HEK293 (cell line): ENCODE results near the gene TMEM174.

Experiments used
- CTCF ChIA-PET: fragments of 350-600 bp; formaldehyde crosslinking; extraction: SDS; loops from one replicate; lab custom pipeline; 2021; ENCODE audit warnings: antibody characterized with exemption; lab: Yijun Ruan, JAX
- POLR2A ChIA-PET: fragments of 300-600 bp; formaldehyde crosslinking; extraction: SDS; loops from one replicate; lab custom pipeline; 2020; ENCODE audit warnings: antibody characterized with exemption, inconsistent platforms; lab: Yijun Ruan, JAX
- H3K27ac ChIP-seq: fragments of 200-500 bp; sonication (Bioruptor generic); 2 replicates; pipeline ENCODE4 v1.5.1; 2014; ENCODE audit warnings: low read depth, low read length, control low read depth, inconsistent platforms; ENCODE audit errors: extremely low read depth
- H3K36me3 ChIP-seq, 2 experiments: fragments of 200-500 bp in 1 of 2; sonication (Bioruptor generic) in 1 of 2; 1 replicate in 1 of 2; 2 replicates in 1 of 2; pipeline ENCODE4 v1.5.1; 2014 to 2017; ENCODE audit warnings: inconsistent platforms in 2 of 2, low read length in 2 of 2; ENCODE audit not compliant: control insufficient read depth in 2 of 2, insufficient read depth in 1 of 2
- H3K4me1 ChIP-seq: fragments of 200-500 bp; sonication (Bioruptor generic); 2 replicates; pipeline ENCODE4 v1.5.1; 2014; ENCODE audit warnings: mild to moderate bottlenecking, low read length, inconsistent platforms; ENCODE audit not compliant: control insufficient read depth, insufficient read depth
- H3K4me3 ChIP-seq: 2 replicates; pipeline ENCODE4 v1.5.1; 2011; ENCODE audit warnings: low read depth, mild to moderate bottlenecking, control low read depth, low read length, moderate library complexity
- H3K9me3 ChIP-seq: fragments of 200-500 bp; sonication (Bioruptor generic); 2 replicates; pipeline ENCODE4 v1.5.1; 2014; ENCODE audit warnings: low read depth, low read length, inconsistent platforms; ENCODE audit not compliant: control insufficient read depth, insufficient read depth
- HOXA7 ChIP-seq: sonication (generic); formaldehyde crosslinking; IDR thresholded peaks from 2 replicates; pipeline ENCODE4 v1.8.1; 2022; ENCODE audit warnings: missing genetic modification reagents, borderline replicate concordance
- RBAK ChIP-seq: fragments of 450-650 bp; formaldehyde crosslinking; IDR thresholded peaks from 2 replicates; pipeline ENCODE4 v1.5.1; 2016; ENCODE audit warnings: missing biosample characterization, missing genetic modification characterization
- SP7 ChIP-seq: fragments of 450-650 bp; formaldehyde crosslinking; IDR thresholded peaks from 2 replicates; pipeline ENCODE4 v1.5.1; 2016; ENCODE audit warnings: missing biosample characterization, missing genetic modification characterization
- WT1 ChIP-seq: fragments of 450-650 bp; formaldehyde crosslinking; IDR thresholded peaks from 2 replicates; pipeline ENCODE4 v1.5.1; 2016; ENCODE audit warnings: missing biosample characterization, missing genetic modification characterization
- ZBTB48 ChIP-seq: fragments of 450-650 bp; formaldehyde crosslinking; IDR thresholded peaks from 2 replicates; pipeline ENCODE4 v1.5.1; 2016; ENCODE audit warnings: missing biosample characterization, missing genetic modification characterization
- ZIC2 ChIP-seq: fragments of 450-650 bp; formaldehyde crosslinking; IDR thresholded peaks from 2 replicates; pipeline ENCODE4 v1.5.1; 2016; ENCODE audit warnings: missing biosample characterization, missing genetic modification characterization
- ZNF114 ChIP-seq: fragments of 450-650 bp; formaldehyde crosslinking; IDR thresholded peaks from 2 replicates; pipeline ENCODE4 v1.5.0; 2017; ENCODE audit warnings: missing biosample characterization, missing genetic modification characterization
- ZNF366 ChIP-seq: fragments of 450-650 bp; formaldehyde crosslinking; conservative IDR thresholded peaks from 2 replicates; pipeline ENCODE4 v1.5.1; 2016; ENCODE audit warnings: missing biosample characterization, missing genetic modification characterization
- ZNF529 ChIP-seq: fragments of 450-650 bp; formaldehyde crosslinking; IDR thresholded peaks from 2 replicates; pipeline ENCODE4 v1.5.1; 2017; ENCODE audit warnings: missing genetic modification characterization, missing biosample characterization; ENCODE audit not compliant: insufficient replicate concordance
- ZNF558 ChIP-seq: fragments of 450-650 bp; formaldehyde crosslinking; IDR thresholded peaks from 2 replicates; pipeline ENCODE4 v1.5.1; 2016; ENCODE audit warnings: missing biosample characterization, missing genetic modification characterization
- ZNF629 ChIP-seq: fragments of 450-650 bp; formaldehyde crosslinking; IDR thresholded peaks from 2 replicates; pipeline ENCODE4 v1.5.1; 2017; ENCODE audit warnings: missing biosample characterization, missing genetic modification characterization
- ZNF654 ChIP-seq: fragments of 450-650 bp; formaldehyde crosslinking; IDR thresholded peaks from 2 replicates; pipeline ENCODE4 v1.5.1; 2016; ENCODE audit warnings: low read depth, missing biosample characterization, missing genetic modification characterization
- TF ChIP-seq, protein P1 (sequence below): fragments of 450-650 bp; formaldehyde crosslinking; optimal IDR thresholded peaks from 2 replicates; pipeline ENCODE3; 2016; ENCODE audit warnings: missing biosample characterization, mild to moderate bottlenecking, missing genetic modification characterization
- TF ChIP-seq, protein P2 (sequence below): fragments of 450-650 bp; formaldehyde crosslinking; IDR thresholded peaks from 2 replicates; pipeline ENCODE4 v1.5.1; 2016; ENCODE audit warnings: missing biosample characterization, missing genetic modification characterization
- TF ChIP-seq, protein P3 (sequence below): IDR thresholded peaks from 2 replicates; pipeline ENCODE4 v1.6.1; 2011; ENCODE audit warnings: mild to moderate bottlenecking, low read depth, low read length, borderline replicate concordance
- TF ChIP-seq, protein P4 (sequence below): fragments of 450-650 bp; formaldehyde crosslinking; IDR thresholded peaks from 2 replicates; pipeline ENCODE4 v1.5.1; 2016; ENCODE audit warnings: missing biosample characterization, missing genetic modification characterization
- TF ChIP-seq, protein P5 (sequence below): fragments of 450-650 bp; formaldehyde crosslinking; IDR thresholded peaks from 2 replicates; pipeline ENCODE4 v1.5.1; 2017; ENCODE audit warnings: missing biosample characterization, missing genetic modification characterization

Gene TMEM174

DNA sequence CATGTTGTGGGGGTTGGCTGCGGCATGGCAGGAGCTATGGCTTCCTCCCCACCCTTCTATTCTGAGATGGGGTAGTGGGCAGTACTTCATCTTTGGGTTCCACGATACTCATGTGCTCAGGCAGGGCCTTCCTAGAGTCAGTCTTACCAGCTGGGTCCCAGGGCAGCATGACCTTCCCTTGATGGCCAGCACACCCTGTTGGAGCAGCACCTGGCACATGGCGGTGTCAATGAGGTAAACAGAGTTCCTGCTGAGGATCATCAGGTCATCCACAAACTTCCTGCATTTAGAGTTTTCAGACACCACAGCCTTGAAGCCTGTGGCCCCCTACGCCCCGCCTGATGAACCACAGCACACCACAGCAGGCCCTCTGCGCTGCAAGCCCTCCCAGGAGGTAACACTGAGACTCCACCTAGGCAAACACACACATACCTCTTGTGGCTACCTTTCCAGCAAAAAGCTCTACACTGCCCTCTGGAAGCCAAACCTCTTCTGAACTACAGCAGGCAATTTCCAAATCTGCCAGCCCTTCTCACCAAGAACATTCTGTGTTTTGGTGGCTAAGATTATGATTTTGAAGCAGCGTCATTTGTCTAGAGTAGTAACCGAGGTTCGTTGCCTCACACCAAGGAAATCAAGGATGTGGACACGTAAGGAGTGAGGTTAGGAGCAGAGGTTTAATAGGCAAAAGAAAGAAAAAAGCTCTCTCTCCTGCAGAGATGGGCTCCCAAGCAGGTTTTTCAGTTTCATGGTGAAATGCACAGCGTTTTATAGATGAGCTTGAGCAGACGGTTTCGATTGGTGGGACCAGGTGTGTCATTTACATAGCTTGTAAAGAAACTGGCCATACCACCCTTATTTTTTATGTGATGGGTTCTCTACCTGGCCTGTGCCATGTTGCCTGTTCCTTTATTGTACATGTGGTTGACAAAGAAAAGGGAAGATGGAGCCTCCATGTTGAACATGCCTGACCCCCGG is 20.3 kb upstream of the TMEM174 start:
- no peaks in the 10 kb centered on the region for H3K36me3 ChIP-seq
- no peak for TF ChIP-seq RBAK (tag by site-specific recombination)
- TF ChIP-seq, protein P1, sequence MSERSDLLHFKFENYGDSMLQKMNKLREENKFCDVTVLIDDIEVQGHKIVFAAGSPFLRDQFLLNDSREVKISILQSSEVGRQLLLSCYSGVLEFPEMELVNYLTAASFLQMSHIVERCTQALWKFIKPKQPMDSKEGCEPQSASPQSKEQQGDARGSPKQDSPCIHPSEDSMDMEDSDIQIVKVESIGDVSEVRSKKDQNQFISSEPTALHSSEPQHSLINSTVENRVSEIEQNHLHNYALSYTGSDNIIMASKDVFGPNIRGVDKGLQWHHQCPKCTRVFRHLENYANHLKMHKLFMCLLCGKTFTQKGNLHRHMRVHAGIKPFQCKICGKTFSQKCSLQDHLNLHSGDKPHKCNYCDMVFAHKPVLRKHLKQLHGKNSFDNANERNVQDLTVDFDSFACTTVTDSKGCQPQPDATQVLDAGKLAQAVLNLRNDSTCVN (tag by site-specific recombination): no peak
- no peak for TF ChIP-seq SP7 (tag by site-specific recombination)
- TF ChIP-seq ZIC2 (tag by site-specific recombination): no peak
- TF ChIP-seq ZNF529 (tag by site-specific recombination): no peak
- TF ChIP-seq ZNF114 (tag by site-specific recombination): no peak
- TF ChIP-seq, protein P2, sequence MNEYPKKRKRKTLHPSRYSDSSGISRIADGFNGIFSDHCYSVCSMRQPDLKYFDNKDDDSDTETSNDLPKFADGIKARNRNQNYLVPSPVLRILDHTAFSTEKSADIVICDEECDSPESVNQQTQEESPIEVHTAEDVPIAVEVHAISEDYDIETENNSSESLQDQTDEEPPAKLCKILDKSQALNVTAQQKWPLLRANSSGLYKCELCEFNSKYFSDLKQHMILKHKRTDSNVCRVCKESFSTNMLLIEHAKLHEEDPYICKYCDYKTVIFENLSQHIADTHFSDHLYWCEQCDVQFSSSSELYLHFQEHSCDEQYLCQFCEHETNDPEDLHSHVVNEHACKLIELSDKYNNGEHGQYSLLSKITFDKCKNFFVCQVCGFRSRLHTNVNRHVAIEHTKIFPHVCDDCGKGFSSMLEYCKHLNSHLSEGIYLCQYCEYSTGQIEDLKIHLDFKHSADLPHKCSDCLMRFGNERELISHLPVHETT (tag by site-specific recombination): no peak
- TF ChIP-seq ZNF654 (tag by site-specific recombination): no peak
- TF ChIP-seq ZNF558: no peak
- H3K27ac ChIP-seq: no peak overlapping the region
- CTCF ChIA-PET: interaction anchor here (0.6 to 1.7 kb wide), 6 partner anchors 9 to 70 kb away, joined by 3 to 5 read pairs (median 4); no protein-coding TSS in a partner anchor
- H3K4me3 ChIP-seq: no peak overlapping the region
- POLR2A ChIA-PET: no interaction called here
- no peaks in the 10 kb centered on the region for H3K9me3 ChIP-seq
- H3K4me1 ChIP-seq: no peaks in the 10 kb centered on the region

DNA sequence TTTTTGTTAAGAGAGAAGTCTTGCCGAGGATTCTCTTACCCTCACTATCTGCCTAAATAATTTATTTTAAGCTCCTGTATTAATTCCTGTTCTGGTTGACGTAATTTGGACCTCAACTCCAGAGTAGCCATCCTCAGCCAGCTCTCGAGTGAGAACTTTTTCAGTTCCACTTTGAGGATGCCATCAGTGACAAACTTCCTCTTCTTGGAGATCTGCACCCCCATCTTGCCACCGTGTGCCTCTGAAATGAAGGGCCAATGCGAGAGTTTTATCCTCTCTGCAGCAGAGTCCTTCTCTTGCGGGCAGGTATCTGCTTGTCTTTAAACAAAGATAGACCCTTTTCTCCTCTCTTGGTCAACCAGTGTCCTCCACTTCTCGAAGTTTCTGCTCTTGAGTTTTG is 19.5 kb upstream of the TMEM174 start:
- Histone ChIP-seq H3K27ac (no peak overlapping the region), H3K4me1 (no peaks in the 10 kb centered on the region), H3K36me3 (no peaks in the 10 kb centered on the region)
- ChIA-PET CTCF (interaction anchor here (0.9 to 1.7 kb wide), 3 partner anchors 8 to 70 kb away, joined by 3 to 5 read pairs (median 4); no protein-coding TSS in a partner anchor), POLR2A (no interaction called here)
- TF ChIP-seq, protein P3, sequence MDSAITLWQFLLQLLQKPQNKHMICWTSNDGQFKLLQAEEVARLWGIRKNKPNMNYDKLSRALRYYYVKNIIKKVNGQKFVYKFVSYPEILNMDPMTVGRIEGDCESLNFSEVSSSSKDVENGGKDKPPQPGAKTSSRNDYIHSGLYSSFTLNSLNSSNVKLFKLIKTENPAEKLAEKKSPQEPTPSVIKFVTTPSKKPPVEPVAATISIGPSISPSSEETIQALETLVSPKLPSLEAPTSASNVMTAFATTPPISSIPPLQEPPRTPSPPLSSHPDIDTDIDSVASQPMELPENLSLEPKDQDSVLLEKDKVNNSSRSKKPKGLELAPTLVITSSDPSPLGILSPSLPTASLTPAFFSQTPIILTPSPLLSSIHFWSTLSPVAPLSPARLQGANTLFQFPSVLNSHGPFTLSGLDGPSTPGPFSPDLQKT: no peak
- TF ChIP-seq, all 188 proteins: peak for 0
- H3K9me3 ChIP-seq: no peaks in the 10 kb centered on the region
- no peak overlapping the region for H3K4me3 ChIP-seq

DNA sequence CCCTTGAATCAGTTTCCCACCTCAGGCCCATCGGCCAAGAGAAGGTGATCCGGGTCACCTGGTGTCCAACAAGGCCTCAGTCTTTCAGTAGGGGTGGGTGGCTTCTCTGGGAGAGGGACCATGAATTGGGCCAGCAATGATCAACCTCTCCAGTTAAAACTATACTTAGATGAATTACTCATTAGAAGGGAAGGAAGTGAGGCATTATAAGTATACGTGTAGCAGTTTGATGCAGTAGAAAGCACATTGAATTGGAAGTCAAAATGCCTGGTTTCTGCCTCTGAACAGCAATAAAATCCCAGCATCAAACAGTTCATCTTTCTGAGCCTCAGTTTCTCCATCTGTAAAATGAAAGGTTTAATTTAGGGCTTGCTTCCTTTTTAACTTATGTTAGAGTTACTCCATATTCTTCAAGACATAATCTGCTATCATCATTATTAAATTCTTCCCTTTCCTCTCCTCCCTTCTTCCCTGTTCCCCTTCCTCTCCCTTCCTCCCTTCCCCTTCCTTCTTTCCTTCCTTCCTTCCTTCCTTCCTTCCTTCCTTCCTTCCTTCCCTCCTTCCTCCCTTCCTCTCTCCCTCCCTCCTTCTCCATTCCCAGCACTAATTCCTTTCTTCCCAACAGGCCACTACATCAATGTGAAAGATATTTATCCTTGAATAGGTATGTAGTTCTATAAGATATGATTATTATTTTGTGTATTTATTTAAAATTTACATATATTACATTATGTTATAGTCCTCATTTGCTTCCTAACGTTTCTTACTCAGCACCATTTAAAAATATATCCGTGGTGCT is 18.6 kb upstream of the TMEM174 start:
- TF ChIP-seq ZBTB48: no peak
- no peak for TF ChIP-seq WT1 (tag by site-specific recombination)
- TF ChIP-seq HOXA7: no peak
- TF ChIP-seq, protein P4, sequence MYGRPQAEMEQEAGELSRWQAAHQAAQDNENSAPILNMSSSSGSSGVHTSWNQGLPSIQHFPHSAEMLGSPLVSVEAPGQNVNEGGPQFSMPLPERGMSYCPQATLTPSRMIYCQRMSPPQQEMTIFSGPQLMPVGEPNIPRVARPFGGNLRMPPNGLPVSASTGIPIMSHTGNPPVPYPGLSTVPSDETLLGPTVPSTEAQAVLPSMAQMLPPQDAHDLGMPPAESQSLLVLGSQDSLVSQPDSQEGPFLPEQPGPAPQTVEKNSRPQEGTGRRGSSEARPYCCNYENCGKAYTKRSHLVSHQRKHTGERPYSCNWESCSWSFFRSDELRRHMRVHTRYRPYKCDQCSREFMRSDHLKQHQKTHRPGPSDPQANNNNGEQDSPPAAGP: no peak
- TF ChIP-seq, protein P5, sequence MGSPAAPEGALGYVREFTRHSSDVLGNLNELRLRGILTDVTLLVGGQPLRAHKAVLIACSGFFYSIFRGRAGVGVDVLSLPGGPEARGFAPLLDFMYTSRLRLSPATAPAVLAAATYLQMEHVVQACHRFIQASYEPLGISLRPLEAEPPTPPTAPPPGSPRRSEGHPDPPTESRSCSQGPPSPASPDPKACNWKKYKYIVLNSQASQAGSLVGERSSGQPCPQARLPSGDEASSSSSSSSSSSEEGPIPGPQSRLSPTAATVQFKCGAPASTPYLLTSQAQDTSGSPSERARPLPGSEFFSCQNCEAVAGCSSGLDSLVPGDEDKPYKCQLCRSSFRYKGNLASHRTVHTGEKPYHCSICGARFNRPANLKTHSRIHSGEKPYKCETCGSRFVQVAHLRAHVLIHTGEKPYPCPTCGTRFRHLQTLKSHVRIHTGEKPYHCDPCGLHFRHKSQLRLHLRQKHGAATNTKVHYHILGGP (tag by site-specific recombination): no peak
- TF ChIP-seq ZNF366 (tag by site-specific recombination): peak; percentile 55; the same call in 1 of the 2 replicates
- TF ChIP-seq ZNF629: no peak
- H3K4me3 ChIP-seq: no peak overlapping the region
- CTCF ChIA-PET: no interaction called here
- H3K36me3 ChIP-seq: no peaks in the 10 kb centered on the region
- H3K9me3 ChIP-seq: no peaks in the 10 kb centered on the region
- POLR2A ChIA-PET: no interaction called here
- H3K4me1 ChIP-seq: no peaks in the 10 kb centered on the region
- no peak overlapping the region for H3K27ac ChIP-seq
